CD4-positive, alpha-beta T cell treated with Interleukin-17A for 4 hours (primary cell): ENCODE results near the gene DCPS.
"Not testable (repeated sequence)": the region's sequence is repeated elsewhere in the genome, so short reads cannot be mapped to it uniquely, and the experiment has no call there.

Experiments
- DNase-seq: peaks from one replicate; pipeline ENCODE4 v3.0.0-alpha.2; 2020; ENCODE audit warnings: mixed read lengths

DCPS gene, protein sequence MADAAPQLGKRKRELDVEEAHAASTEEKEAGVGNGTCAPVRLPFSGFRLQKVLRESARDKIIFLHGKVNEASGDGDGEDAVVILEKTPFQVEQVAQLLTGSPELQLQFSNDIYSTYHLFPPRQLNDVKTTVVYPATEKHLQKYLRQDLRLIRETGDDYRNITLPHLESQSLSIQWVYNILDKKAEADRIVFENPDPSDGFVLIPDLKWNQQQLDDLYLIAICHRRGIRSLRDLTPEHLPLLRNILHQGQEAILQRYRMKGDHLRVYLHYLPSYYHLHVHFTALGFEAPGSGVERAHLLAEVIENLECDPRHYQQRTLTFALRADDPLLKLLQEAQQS

DNA sequence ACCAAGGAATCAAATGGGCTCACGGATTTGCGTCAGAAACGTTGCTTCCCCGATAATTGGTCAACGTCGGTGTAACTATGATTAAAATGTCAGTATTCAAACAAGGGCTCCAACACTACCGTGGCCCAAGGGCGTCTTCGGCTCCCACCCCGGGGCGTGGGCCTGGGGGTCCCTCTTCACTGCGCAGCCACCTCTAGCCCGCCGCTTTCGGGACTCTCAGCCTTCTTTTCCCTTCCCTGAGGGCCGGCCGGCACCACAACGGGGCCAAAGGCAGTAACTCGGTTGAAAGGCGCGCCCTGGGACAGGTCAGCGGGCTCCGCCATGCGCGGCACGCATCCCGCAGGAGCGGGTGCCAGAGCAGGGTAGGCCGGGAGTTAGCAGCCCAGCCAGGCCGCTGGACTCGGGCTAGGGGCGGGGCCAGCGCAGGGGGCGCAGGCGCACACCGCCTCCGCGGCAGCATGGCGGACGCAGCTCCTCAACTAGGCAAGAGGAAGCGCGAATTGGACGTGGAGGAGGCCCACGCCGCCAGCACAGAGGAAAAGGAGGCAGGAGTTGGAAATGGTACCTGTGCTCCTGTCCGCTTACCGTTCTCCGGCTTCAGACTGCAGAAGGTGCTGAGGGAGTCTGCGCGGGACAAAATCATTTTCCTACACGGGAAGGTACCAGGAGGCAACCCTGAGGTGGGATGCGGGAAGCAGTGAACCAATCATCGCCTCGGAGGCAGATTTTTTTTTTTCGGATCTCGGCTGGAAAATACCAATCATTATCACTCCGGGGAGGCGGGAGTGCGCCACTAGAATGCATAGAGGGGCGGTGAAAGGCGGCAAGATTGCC lies at the start of gene DCPS:
DCPS (plus strand) TSS at position 438 of the 834 bp plus-strand sequence; CDS start at position 459, 21 bp downstream.
- DNase-seq, result peak; percentile 90

GRCh38 chr11:126254819-126255218 lies 49.0 kb upstream of the DCPS start:
- no peak for DNase-seq

DNA sequence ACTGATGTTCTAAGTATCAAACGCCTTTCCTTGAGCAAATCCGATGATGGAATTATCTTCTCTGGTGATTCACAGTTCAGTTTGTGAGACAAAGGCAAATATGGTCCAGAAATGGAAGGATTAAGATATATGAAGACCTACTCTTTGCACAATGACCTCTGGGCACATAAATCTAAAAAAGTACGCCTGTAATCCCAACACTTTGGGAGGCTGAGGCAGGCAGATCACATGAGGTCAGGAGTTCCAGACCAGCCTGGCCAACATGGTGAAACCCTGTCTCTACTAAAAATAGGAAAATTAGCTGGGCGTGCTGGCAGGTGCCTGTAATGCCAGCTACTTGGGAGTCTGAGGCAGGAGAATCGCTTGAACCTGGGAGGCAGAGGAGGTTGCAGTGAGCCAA lies 48.4 kb upstream of the DCPS start:
- not testable (repeated sequence) for DNase-seq

- no peak for DNase-seq
These were observed 47.6 kb upstream of the DCPS start for GRCh38 chr11:126256216-126256615.

DNA sequence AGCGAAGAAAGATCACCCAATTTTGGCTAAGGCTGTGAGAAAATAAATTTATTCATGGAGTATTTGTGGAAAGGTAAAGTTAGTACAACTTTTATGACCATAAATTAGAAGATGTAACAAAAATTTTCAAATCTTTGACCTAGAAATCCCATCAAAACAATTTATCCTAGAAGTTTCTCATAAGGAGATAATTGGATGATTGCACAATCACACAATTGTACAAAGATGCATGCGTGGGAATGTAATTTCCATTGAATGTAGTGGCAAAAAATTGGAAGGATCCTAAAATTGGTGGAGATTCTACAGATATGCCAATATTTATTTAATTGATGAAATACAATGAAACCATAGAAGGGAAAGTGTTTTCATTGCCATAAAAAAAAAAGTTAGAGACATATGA lies 46.7 kb upstream of the DCPS start:
- no peak for DNase-seq

- no peak for DNase-seq
These were observed 46.1 kb upstream of the DCPS start for GRCh38 chr11:126257764-126258163.

DNA sequence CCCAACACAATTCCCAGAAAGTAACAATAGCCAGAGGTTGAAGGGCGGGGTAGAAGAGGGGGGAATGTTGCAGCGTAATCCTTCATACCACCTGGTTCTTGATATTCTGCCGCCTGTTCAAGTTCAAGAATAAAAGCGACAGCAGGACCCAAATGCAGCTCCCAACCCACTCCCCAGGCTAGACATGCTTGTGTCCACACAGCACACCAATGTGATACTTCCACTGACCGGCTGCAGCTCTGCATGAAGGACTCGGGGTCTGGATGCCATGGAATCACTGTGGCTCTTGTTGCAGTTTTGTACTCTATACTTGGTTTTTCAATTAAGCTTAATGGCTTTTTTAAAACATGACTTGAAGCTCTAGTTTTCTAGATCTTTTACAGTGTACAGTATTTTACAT lies 41.6 kb upstream of the DCPS start:
- DNase-seq, result no peak

DNA sequence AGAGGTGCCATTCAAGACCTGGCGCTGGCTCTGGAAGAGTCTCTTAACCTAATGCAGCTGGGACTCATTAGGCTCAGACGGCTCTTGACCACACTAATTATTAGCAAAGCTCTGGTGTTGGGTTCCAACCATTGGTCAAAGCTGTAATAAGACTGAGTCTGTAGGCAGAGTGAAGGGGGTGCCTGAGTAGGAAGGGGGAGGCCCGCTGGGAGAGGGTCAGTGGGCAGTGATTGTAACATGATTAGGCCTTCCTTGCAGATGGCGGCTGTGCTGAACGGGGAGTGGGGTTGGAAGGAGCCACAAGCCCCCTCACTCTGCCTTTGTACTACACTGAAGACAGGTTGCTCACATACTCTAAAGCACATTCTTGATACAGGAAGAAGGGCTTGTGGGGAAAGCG lies 40.4 kb upstream of the DCPS start:
- DNase-seq, result no peak

GRCh38 chr11:126265811-126266210 lies 38.0 kb upstream of the DCPS start:
- no peak for DNase-seq

GRCh38 chr11:126267650-126268049 lies 36.2 kb upstream of the DCPS start:
- no peak for DNase-seq

DNA sequence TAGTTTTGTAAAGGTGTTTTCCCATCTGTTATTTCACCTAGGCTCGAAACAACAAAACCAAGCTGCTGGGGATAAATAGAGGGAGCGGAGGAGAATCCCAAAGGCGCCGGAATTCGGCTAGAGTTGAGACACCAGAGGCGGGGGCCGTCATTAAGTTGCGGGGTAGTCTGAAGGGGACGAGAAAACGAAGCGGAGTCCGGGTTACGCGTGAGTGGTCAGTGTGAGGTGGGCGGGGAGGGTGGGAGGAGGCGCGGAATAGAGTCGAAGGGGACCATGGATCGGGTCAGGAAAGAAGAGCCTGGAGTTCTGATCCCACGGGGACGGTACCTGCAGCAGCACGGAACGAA lies 35.5 kb upstream of the DCPS start:
- no peak for DNase-seq

GRCh38 chr11:126268708-126269579 lies 34.9 kb upstream of the DCPS start, which contains the start of the genes FOXRED1 and SRPRA:
TSS of gene FOXRED1 (plus strand) at chr11:126269154. CDS start at chr11:126269207, 53 bp downstream.
TSS of gene SRPRA (minus strand) at chr11:126268895. CDS start at chr11:126268804, 91 bp downstream.
- DNase-seq, result peak; percentile 99

DNA sequence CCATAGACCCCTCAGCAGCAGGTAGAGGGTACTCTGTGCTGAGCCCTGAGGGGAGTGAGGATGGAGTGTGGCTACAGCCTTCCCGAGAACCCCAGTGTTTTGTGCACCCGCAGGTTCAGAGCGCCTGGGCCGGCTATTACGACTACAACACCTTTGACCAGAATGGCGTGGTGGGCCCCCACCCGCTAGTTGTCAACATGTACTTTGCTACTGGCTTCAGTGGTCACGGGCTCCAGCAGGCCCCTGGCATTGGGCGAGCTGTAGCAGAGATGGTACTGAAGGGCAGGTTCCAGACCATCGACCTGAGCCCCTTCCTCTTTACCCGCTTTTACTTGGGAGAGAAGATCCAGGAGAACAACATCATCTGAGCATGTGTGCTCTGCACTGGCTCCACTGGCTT lies 26.5 kb upstream of the DCPS start:
- no peak for DNase-seq

GRCh38 chr11:126277780-126278179 lies 26.1 kb upstream of the DCPS start:
- no peak for DNase-seq

DNA sequence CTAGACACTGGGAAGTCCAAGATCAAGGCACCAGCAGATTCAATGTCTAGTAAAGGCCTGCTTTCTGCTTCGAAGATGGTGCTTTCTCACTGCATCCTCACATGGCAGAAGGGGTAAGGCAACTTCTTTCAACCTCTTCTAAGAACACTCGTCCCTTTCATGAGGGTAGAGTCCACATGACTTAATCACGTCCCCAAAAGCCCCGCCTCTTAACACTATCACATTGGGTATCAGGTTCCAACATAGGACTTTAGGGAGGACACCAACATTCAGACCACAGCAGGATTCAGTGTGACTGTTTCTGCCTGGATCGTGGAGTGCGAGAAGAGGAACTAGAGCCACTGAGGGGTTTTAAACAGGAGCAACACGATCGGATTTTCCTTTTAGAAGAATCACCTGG lies 24.7 kb upstream of the DCPS start:
- DNase-seq, result no peak

DNA sequence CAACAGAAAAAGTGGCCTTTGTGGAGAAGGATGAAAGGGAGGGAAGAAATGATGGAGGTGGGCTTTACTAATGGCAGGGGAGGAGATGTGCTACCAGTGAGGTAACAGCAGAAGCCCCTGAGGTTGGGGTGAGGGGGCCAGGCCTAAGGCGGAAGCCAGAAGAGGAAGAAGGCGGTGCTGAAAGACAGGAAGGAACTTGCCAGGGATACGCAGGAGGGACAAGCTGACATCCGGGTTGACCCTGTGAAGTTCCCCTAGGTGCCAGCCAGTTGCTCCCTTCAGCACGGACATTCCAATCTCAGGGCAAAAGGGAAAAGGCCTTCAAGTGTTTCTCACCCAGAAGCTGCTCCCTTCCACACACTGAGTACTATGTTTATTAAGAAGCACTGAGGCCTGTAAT lies 23.3 kb upstream of the DCPS start:
- DNase-seq, result peak; percentile 22

GRCh38 chr11:126281245-126281644 lies 22.6 kb upstream of the DCPS start:
- no peak for DNase-seq

DNA sequence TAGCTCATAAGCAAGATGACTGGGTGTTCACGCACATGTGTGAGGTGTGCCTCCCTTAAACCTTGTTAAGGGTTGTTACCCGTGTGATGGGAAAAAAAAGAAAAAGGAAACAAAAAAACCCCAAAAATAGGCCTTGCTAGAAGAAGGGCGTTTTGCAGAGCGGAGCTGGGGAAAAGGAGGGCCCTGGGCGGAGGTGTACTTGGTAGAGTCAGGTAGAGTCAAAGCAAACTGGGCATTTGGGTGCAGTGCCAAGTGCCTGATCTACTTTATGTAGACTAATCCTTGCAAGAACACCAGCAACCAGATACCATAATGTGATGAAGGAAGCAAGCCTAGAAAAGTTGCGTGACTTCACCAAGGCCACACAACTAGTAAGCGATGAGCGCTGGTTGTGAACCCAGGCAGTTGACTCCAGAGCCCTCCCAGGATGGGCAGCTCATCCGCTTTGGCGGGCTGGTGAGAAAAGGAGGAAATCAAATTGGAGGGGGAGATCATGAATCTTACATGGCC lies 22.1 kb upstream of the DCPS start:
- DNase-seq, result no peak

- peak; percentile 63 for DNase-seq
These were observed 21.5 kb upstream of the DCPS start for GRCh38 chr11:126282361-126282735.

DNA sequence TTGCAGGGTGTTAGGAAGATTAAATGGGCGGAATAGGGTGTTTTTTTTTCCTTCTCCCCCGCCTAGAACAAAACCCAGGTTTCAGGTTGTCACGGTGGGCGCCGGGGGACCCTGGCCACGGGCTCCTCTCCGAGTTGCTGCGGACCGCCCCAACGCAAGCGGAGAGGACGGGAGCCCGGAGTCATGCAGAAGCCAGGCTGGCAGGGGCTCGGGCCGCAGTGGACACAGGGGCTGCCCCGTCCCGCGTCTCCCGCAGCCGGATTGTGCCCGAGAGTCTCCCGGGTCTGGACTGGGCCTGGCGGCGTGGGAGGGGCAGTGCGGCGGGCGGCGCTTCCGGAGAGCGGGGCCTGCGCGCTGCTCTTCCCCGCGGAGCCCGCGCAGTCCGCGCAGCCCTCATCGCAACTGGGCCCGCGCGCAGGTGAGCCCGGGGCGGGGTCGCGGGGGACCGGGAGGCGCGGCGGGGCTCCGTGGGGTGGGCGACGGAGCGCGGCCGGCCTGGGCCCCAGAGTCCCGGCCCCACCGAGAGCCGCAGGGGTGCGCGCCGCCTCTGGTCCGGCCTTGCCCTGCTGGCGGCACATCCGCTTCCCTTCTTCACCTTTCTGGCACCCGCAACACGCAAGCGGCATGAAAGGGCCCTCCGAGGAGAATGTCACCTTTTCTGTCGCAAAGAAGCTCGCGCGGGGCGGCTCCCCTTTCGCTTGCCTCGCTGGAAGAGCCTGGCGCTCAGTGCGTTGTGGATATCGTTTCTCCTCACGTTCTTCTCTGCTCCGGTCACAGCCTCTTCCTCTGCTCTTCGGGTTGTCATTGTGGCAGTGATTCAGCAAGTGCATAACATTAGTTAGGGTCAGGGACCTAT lies 20.9 kb upstream of the DCPS start, which contains the start of gene TIRAP:
TIRAP (plus strand) TSS at position 358 of the 856 bp plus-strand sequence. CDS start 7,802 bp downstream, outside the sequence.
- peak; percentile 72 for DNase-seq

DNA sequence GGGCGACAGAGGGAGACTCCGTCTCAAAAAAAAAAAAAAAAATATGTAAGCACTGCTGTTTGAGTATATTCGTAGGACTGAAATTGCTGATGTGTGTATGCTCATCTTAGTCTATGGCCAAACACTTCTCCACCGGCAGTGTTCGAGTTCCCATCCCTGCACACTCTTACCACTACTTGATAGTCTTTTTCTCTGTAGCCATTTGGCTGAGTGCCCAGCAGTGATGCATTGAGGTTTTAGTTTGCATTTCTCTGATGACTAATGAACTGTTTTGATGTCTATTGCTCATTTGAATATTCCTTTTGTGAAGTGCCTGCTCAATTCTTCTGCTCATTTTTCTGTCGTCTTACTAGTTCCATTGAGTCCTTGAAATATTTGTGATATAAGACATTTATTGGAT lies 19.0 kb upstream of the DCPS start:
- peak; percentile 90 for DNase-seq

- no peak for DNase-seq
These were observed 15.6 kb upstream of the DCPS start for GRCh38 chr11:126288237-126288636.
